ENCODE data around the gene HIPK2.

- TF ChIP-seq POLR2A (IDR thresholded peaks at IDR 0.05) (no peak), CTCF (IDR thresholded peaks at IDR 0.05) (no peak)
Measured at GRCh38 chr7:139580435-139580834, 197.4 kb downstream of the HIPK2 start.
